IPS-NIHi11 (cell line): Measurements from ENCODE around the gene ZNF677.
"Not testable (repeated sequence)": the region's sequence is repeated elsewhere in the genome, so short reads cannot be mapped to it uniquely, and the experiment has no call there.

ENCODE experiments used
- DNase-seq: peaks from one replicate; pipeline ENCODE4 v3.0.0; 2012; ENCODE audit warnings: mixed read lengths, low spot score

Gene ZNF677

DNA sequence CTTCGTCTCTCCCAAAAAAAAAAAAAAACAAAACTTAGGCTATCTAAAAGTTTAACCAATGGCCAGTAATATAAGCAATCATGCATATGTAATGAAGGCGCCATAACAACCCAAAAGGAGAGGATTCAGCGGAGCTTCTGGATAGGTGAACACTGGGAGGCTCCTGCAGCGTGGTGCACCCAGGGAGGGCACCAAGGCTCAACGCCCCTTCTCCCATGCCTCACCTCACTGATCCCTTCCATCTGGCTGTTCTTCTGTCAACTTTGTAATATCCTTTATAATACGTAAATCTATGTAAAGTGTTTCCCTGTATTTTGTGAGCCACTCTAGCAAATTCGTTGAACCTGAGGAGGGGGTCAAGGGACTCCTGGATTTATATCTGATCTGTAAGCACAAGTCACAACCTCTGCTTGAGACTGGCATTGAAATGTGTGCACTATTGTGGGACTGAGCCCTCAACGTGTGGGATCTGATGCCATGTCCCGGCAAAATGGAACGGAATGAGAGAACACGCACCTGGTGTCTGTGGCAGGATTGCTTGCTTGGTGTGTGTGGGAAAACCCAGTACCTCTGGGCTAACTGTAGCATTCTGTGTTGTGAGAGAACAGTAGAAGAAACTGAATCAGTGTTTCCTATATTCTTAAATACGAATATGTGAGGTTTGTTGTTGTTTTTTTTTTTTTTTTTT, 61.0 kb downstream of the ZNF677 start:
- no peak for DNase-seq

- DNase-seq: peak; percentile 82
Observed at GRCh38 chr19:53192771-53193534, 61.7 kb downstream of the ZNF677 start, which contains the start of gene ZNF665. ZNF665 (minus strand) TSS chr19:53193358; CDS start chr19:53182898, 10,460 bp downstream.

DNA sequence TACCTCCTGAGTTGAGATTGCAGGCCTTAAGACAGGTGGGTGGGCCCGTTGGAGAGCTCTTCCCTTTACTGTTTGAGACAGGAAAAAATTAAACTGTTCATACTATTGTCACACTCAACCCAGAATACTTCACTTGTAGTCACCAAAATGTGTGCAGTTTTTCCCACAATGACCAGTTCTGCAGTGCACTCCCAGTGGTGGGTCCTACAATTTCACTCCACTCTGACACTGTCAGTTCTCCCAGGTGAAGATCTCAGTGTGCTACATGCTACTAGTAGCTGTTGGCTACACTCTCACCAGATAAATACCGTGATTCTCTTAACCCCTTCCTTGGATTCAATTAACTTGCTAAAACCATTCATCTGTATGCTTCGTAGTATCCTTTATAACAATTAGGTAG, 64.4 kb downstream of the ZNF677 start:
- no peak for DNase-seq

DNA sequence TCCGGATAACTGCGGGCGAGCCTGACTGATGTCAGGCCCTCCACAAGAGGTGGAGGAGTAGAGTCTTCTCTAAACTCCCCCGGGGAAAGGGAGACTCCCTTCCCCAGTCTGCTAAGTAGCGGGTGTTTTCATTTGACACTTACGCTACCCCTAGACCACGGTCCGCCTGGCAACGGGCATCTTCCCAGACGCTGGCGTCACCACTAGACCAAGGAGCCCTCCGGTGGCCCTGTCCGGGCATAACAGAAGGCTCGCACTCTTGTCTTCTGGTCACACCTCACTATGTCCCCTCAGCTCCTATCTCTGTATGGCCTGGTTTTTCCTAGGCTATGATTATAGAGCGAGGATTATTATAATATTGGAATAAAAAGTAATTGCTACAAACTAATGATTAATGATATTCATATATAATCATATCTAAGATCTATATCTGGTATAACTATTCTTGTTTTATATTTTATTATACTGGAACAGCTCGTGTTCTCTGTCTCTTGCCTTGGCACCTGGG, 64.9 kb downstream of the ZNF677 start:
- not testable (repeated sequence) for DNase-seq
